Nephron (organoid): ENCODE data around the gene PHACTR1.

Experiments
- H3K27ac Mint-ChIP-seq, 3 experiments: 2 replicates each; pipeline ENCODE4 v1.8.0; 2020; ENCODE audit warnings: mixed read lengths in 3 of 3, mild to moderate bottlenecking in 2 of 3, moderate library complexity in 1 of 3
- H3K27me3 Mint-ChIP-seq: 2 replicates; pipeline ENCODE4 v1.8.0; 2021; ENCODE audit warnings: low read depth, mild to moderate bottlenecking, moderate library complexity, mixed read lengths
- H3K36me3 Mint-ChIP-seq: 2 replicates; pipeline ENCODE4 v1.8.0; 2020; ENCODE audit warnings: low read depth, mixed read lengths
- H3K4me1 Mint-ChIP-seq: 2 replicates; pipeline ENCODE4 v1.8.0; 2020; ENCODE audit warnings: mixed read lengths
- H3K4me3 Mint-ChIP-seq, 3 experiments: 2 replicates each; pipeline ENCODE4 v1.8.0; 2020; ENCODE audit warnings: mild to moderate bottlenecking in 3 of 3, mixed read lengths in 3 of 3, moderate library complexity in 2 of 3
- H3K9me3 Mint-ChIP-seq: 2 replicates; pipeline ENCODE4 v1.8.0; 2020; ENCODE audit warnings: mixed read lengths
- TF ChIP-seq, protein P1 (sequence below), 3 experiments: fragments of 200-600 bp; sonication (generic); IDR thresholded peaks; one replicate each; pipeline ENCODE4 v1.5.0; 2021; ENCODE audit warnings: antibody characterized with exemption in 3 of 3; ENCODE audit not compliant: unreplicated experiment in 3 of 3

The PHACTR1 gene

GRCh38 chr6:13139119-13139518, 422.6 kb downstream of the PHACTR1 start:
- TF ChIP-seq, protein P1, sequence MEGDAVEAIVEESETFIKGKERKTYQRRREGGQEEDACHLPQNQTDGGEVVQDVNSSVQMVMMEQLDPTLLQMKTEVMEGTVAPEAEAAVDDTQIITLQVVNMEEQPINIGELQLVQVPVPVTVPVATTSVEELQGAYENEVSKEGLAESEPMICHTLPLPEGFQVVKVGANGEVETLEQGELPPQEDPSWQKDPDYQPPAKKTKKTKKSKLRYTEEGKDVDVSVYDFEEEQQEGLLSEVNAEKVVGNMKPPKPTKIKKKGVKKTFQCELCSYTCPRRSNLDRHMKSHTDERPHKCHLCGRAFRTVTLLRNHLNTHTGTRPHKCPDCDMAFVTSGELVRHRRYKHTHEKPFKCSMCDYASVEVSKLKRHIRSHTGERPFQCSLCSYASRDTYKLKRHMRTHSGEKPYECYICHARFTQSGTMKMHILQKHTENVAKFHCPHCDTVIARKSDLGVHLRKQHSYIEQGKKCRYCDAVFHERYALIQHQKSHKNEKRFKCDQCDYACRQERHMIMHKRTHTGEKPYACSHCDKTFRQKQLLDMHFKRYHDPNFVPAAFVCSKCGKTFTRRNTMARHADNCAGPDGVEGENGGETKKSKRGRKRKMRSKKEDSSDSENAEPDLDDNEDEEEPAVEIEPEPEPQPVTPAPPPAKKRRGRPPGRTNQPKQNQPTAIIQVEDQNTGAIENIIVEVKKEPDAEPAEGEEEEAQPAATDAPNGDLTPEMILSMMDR (IDR thresholded peaks at IDR 0.05; ENCODE audit: unreplicated experiment in 3 of 3): no peak
- H3K4me3 Mint-ChIP-seq: no peak overlapping the region
- no peaks in the 10 kb centered on the region for H3K36me3 Mint-ChIP-seq
- H3K27ac Mint-ChIP-seq: peak overlapping the region; percentile 53 to 69 (median 63)
- peaks cover 5% of the 10 kb centered on the region for H3K27me3 Mint-ChIP-seq
- no peaks in the 10 kb centered on the region for H3K9me3 Mint-ChIP-seq
- peaks cover 8% of the 10 kb centered on the region for H3K4me1 Mint-ChIP-seq

- Mint-ChIP-seq H3K36me3 (no peaks in the 10 kb centered on the region), H3K27ac (no peak overlapping the region), H3K4me3 (no peak overlapping the region), H3K9me3 (no peaks in the 10 kb centered on the region), H3K4me1 (peaks cover 3% of the 10 kb centered on the region), H3K27me3 (no peaks in the 10 kb centered on the region)
- TF ChIP-seq, protein P1 (IDR thresholded peaks at IDR 0.05; ENCODE audit: unreplicated experiment in 3 of 3): no peak
Observed at GRCh38 chr6:13140980-13141379, 424.4 kb downstream of the PHACTR1 start.

DNA sequence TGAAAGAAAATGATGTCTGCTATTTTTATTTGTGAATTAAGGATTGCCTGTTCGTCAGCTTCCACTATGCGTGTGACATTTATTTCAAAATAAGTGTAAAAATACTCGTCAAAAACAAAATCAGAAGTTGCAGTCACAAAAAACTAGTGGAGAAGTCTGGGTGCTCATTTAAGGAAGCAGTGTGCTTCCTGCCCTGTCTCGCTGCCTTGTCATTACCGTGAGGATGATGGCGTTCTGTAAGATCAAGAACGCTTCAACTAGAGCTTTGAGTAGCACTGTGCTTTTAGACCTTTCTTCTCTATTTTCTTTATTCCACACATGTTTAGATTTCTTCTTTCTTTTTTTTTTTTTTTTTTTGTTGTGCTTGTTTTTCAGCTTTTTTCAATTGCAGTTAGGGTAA, 424.8 kb downstream of the PHACTR1 start:
- Mint-ChIP-seq H3K9me3 (no peaks in the 10 kb centered on the region), H3K27ac (no peak overlapping the region), H3K4me3 (no peak overlapping the region), H3K27me3 (no peaks in the 10 kb centered on the region), H3K4me1 (peaks cover 3% of the 10 kb centered on the region), H3K36me3 (no peaks in the 10 kb centered on the region)
- TF ChIP-seq, protein P1 (IDR thresholded peaks at IDR 0.05; ENCODE audit: unreplicated experiment in 3 of 3): no peak

GRCh38 chr6:13142611-13143010, 426.0 kb downstream of the PHACTR1 start:
- Mint-ChIP-seq H3K4me3 (no peak overlapping the region), H3K27me3 (no peaks in the 10 kb centered on the region), H3K36me3 (no peaks in the 10 kb centered on the region), H3K9me3 (no peaks in the 10 kb centered on the region), H3K27ac (no peak overlapping the region), H3K4me1 (peaks cover 8% of the 10 kb centered on the region)
- TF ChIP-seq, protein P1 (IDR thresholded peaks at IDR 0.05; ENCODE audit: unreplicated experiment in 3 of 3): no peak

GRCh38 chr6:13146442-13146841, 429.9 kb downstream of the PHACTR1 start:
- Mint-ChIP-seq H3K4me3 (no peak overlapping the region), H3K36me3 (no peaks in the 10 kb centered on the region), H3K4me1 (peaks cover 8% of the 10 kb centered on the region), H3K27me3 (no peaks in the 10 kb centered on the region), H3K27ac (peak overlapping the region in 1 of 3 experiments; percentile 50), H3K9me3 (no peaks in the 10 kb centered on the region)
- TF ChIP-seq, protein P1 (IDR thresholded peaks at IDR 0.05; ENCODE audit: unreplicated experiment in 3 of 3): no peak

GRCh38 chr6:13147376-13147775, 430.8 kb downstream of the PHACTR1 start:
- Mint-ChIP-seq H3K27ac (peak overlapping the region; percentile 18 to 42 (median 20)), H3K4me1 (peaks cover 8% of the 10 kb centered on the region), H3K27me3 (peaks cover 4% of the 10 kb centered on the region), H3K4me3 (no peak overlapping the region), H3K36me3 (no peaks in the 10 kb centered on the region), H3K9me3 (no peaks in the 10 kb centered on the region)
- TF ChIP-seq, protein P1 (IDR thresholded peaks at IDR 0.05; ENCODE audit: unreplicated experiment in 3 of 3): no peak
